Effector memory CD4-positive, alpha-beta T cell (primary cell): Measurements from ENCODE around the gene APLP2.

Experiments used
- DNase-seq, 3 donors: peaks; one replicate each; pipeline ENCODE4 v3.0.0-alpha.2; 2020
- H3K27ac ChIP-seq: 2 replicates; pipeline ENCODE4 v1.7.0; 2013; ENCODE audit warnings: mild to moderate bottlenecking, low read length, moderate library complexity; ENCODE audit not compliant: insufficient read depth, poor library complexity, severe bottlenecking
- H3K27me3 ChIP-seq: replicated peaks from 2 replicates; pipeline ENCODE4 v1.7.0; 2013; ENCODE audit warnings: mild to moderate bottlenecking, low read length; ENCODE audit not compliant: insufficient read depth, control insufficient read depth, poor library complexity, severe bottlenecking
- H3K36me3 ChIP-seq: 2 replicates; pipeline ENCODE4 v1.7.0; 2013; ENCODE audit warnings: mild to moderate bottlenecking, low read length, moderate library complexity; ENCODE audit not compliant: control insufficient read depth, insufficient read depth
- H3K4me1 ChIP-seq: 2 replicates; pipeline ENCODE4 v1.7.0; 2013; ENCODE audit warnings: low read length, mild to moderate bottlenecking; ENCODE audit not compliant: control insufficient read depth, insufficient read depth, poor library complexity, severe bottlenecking
- H3K4me3 ChIP-seq: 2 replicates; pipeline ENCODE4 v1.7.0; 2013; ENCODE audit warnings: low read length, low read depth, mild to moderate bottlenecking; ENCODE audit not compliant: insufficient read depth, poor library complexity, severe bottlenecking
- H3K9me3 ChIP-seq: 2 replicates; pipeline ENCODE4 v1.7.0; 2013; ENCODE audit warnings: mild to moderate bottlenecking, low read length, moderate library complexity; ENCODE audit not compliant: control insufficient read depth

Gene APLP2

GRCh38 chr11:130136107-130136506 is 66.4 kb downstream of the APLP2 start:
- DNase-seq: no peak
- Histone ChIP-seq H3K27me3 (no peaks in the 10 kb centered on the region), H3K4me1 (no peaks in the 10 kb centered on the region), H3K4me3 (no peak overlapping the region), H3K9me3 (no peaks in the 10 kb centered on the region), H3K36me3 (no peaks in the 10 kb centered on the region), H3K27ac (no peak overlapping the region)

DNA sequence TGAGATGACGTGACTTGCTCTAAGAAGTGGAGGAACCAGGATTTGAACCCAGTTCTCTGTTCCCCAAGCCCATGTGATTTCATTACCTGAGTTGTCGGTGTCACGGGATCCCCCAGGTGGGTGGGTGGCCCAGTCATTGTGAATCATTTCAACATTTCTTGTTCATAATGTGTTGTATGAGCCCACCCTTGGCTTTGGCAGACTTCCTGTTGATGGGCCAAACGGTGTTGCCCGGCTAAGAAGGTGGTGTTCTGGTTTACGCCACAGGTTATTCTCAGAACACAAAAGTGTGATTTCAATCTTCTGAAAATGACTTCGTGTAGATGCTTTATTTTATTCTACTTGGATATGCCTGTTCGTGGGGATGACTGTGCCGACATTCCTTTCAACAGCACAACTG is 68.3 kb downstream of the APLP2 start:
- Histone ChIP-seq H3K27ac (no peak overlapping the region), H3K36me3 (peaks cover 5% of the 10 kb centered on the region)
- no peak for DNase-seq

DNA sequence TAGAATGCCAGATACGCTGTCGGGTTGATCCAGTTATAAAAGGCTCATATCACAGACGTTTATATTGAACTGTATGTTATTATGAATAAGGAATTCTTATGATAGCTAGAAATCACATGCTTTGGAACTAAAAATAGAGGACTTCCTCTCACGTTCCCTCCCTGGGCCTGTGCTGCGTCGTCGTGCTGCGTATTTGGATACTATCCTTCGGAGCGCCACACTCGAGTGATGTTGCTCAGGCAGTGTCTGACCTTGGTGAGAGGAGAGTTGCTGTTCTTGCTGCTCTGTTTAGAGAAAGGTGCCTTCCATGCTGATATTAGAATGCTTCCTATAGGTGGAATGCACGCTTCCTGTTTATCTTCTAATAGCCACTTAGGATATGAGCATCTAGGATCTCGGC is 69.7 kb downstream of the APLP2 start:
- no peak for DNase-seq
- no peak overlapping the region for H3K27ac ChIP-seq
- no peaks in the 10 kb centered on the region for H3K9me3 ChIP-seq
- H3K4me3 ChIP-seq: no peak overlapping the region
- H3K27me3 ChIP-seq: no peaks in the 10 kb centered on the region
- peaks cover 14% of the 10 kb centered on the region for H3K36me3 ChIP-seq
- no peaks in the 10 kb centered on the region for H3K4me1 ChIP-seq

More for the DNA sequence above, 68.3 kb downstream of the APLP2 start:
- no peaks in the 10 kb centered on the region for H3K4me1 ChIP-seq
- no peak overlapping the region for H3K4me3 ChIP-seq
- no peaks in the 10 kb centered on the region for H3K9me3 ChIP-seq
- no peaks in the 10 kb centered on the region for H3K27me3 ChIP-seq

- Histone ChIP-seq H3K36me3 (peaks cover 14% of the 10 kb centered on the region), H3K9me3 (no peaks in the 10 kb centered on the region)
- no peak for DNase-seq
Observed at GRCh38 chr11:130141561-130142341, 72.1 kb downstream of the APLP2 start.

DNA sequence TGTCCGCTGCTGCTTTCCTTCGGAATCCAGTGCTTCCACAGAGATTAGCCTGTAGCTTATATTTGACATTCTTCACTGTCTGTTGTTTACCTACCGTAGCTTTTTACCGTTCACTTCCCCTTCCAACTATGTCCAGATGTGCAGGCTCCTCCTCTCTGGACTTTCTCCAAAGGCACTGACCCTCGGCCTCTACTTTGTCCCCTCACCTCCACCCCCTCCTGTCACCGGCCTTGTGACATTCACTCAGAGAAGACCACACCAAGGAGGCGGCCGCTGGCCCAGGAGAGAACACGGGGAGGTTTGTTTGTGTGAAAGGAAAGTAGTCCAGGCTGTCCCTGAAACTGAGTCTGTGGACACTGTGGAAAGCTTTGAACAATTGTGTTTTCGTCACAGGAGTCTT is 74.4 kb downstream of the APLP2 start:
- Histone ChIP-seq H3K4me1 (peaks cover 8% of the 10 kb centered on the region), H3K27me3 (no peaks in the 10 kb centered on the region), H3K27ac (no peak overlapping the region), H3K4me3 (no peak overlapping the region), H3K9me3 (no peaks in the 10 kb centered on the region), H3K36me3 (peaks cover 14% of the 10 kb centered on the region)
- DNase-seq: no peak

More at GRCh38 chr11:130141561-130142341, 72.1 kb downstream of the APLP2 start:
- Histone ChIP-seq H3K4me3 (no peak overlapping the region), H3K4me1 (peaks cover 5% of the 10 kb centered on the region), H3K27ac (no peak overlapping the region), H3K27me3 (no peaks in the 10 kb centered on the region)

GRCh38 chr11:130144861-130145281 is 75.2 kb downstream of the APLP2 start:
- no peaks in the 10 kb centered on the region for H3K9me3 ChIP-seq
- peaks cover 14% of the 10 kb centered on the region for H3K36me3 ChIP-seq
- no peaks in the 10 kb centered on the region for H3K27me3 ChIP-seq
- H3K4me3 ChIP-seq: no peak overlapping the region
- H3K27ac ChIP-seq: no peak overlapping the region
- DNase-seq: no peak
- H3K4me1 ChIP-seq: peaks cover 8% of the 10 kb centered on the region

GRCh38 chr11:130145311-130145812 is 75.7 kb downstream of the APLP2 start:
- Histone ChIP-seq H3K27ac (no peak overlapping the region), H3K36me3 (peaks cover 14% of the 10 kb centered on the region), H3K4me3 (no peak overlapping the region), H3K27me3 (no peaks in the 10 kb centered on the region), H3K9me3 (no peaks in the 10 kb centered on the region), H3K4me1 (peaks cover 8% of the 10 kb centered on the region)
- DNase-seq: no peak

GRCh38 chr11:130145975-130146776 is 76.5 kb downstream of the APLP2 start:
- H3K36me3 ChIP-seq: peaks cover 14% of the 10 kb centered on the region

DNA sequence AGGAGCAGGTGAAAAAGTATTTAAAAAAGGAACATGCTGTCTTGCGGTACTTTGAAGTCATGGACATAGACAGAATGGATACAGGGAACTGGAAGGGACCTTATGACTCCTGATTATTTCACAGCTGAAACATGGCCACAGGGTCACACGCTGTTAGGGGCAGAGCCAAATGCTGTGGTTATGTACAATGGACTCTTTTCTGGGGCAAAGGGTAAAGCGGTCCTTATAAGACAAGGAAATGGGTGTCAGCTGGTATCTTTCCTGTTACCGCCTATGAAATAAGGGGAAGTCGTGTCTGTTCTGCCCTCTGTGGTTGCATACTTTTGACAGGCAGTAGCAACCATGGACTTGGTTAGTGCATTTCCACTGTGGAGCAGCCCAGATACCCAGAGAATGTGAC is 77.1 kb downstream of the APLP2 start:
- H3K27ac ChIP-seq: no peak overlapping the region
- H3K9me3 ChIP-seq: no peaks in the 10 kb centered on the region
- DNase-seq: peak in 1 of 3 donors; percentile 11
- peaks cover 10% of the 10 kb centered on the region for H3K36me3 ChIP-seq
- peaks cover 8% of the 10 kb centered on the region for H3K4me1 ChIP-seq
- H3K4me3 ChIP-seq: no peak overlapping the region
- H3K27me3 ChIP-seq: no peaks in the 10 kb centered on the region

More at GRCh38 chr11:130145975-130146776, 76.5 kb downstream of the APLP2 start:
- Histone ChIP-seq H3K27ac (no peak overlapping the region), H3K4me3 (no peak overlapping the region), H3K9me3 (no peaks in the 10 kb centered on the region), H3K4me1 (peaks cover 8% of the 10 kb centered on the region), H3K27me3 (no peaks in the 10 kb centered on the region)
- peak in 1 of 3 donors; percentile 14 for DNase-seq
